ENCODE data around the gene PCMTD2. TPM values are rescaled to one million over a fixed set of nuclear protein-coding genes. Genes with fewer than 3 reads are reported as not detected.

Gene PCMTD2
- total and polyA plus RNA-seq, 2 of the 13 experiments (the other 11 are each of a cell fraction or from before 2014, with no cell fraction given): 47.0 to 76.9 TPM

Small RNAs within 50 kb of the gene (small RNA-seq; reads per million reads assigned to genes)
- 0 to 0.33 (median 0) reads per million in 3 experiments for gene AL137028.2 (ENCODE audit: insufficient read depth in 2 of 3, insufficient read length in 3 of 3, low read depth in 2 of 3, low replicate concordance in 1 of 3)

Other genes with a start within 250 kb of the PCMTD2 start
- 36.8 and 80.0 TPM in 2 replicates for gene C20orf204, start 219.6 kb upstream of the PCMTD2 start, total RNA-seq (2016; rRNA removed; fragmentation: Illumina TruSeq; extraction: Trizol)
- 22.1 and 27.2 TPM in 2 replicates for gene C20orf204, start 219.6 kb upstream of the PCMTD2 start, polyA plus RNA-seq (2011; rRNA removed)
- gene SOX18, start 206.1 kb upstream of the PCMTD2 start, total RNA-seq (2016; rRNA removed; fragmentation: Illumina TruSeq; extraction: Trizol): 1.3 and 1.9 TPM in 2 replicates
- 1.6 and 2.0 TPM in 2 replicates for gene SOX18, start 206.1 kb upstream of the PCMTD2 start, polyA plus RNA-seq (2011; rRNA removed)
- 25.9 and 33.7 TPM in 2 replicates for gene TCEA2, start 192.6 kb upstream of the PCMTD2 start, total RNA-seq (2016; rRNA removed; fragmentation: Illumina TruSeq; extraction: Trizol)
- 28.1 and 36.8 TPM in 2 replicates for gene TCEA2, start 192.6 kb upstream of the PCMTD2 start, polyA plus RNA-seq (2011; rRNA removed)
- gene RGS19, start 176.2 kb upstream of the PCMTD2 start, total RNA-seq (2016; rRNA removed; fragmentation: Illumina TruSeq; extraction: Trizol): 10.2 and 10.7 TPM in 2 replicates
- 11.9 and 14.7 TPM in 2 replicates for gene RGS19, start 176.2 kb upstream of the PCMTD2 start, polyA plus RNA-seq (2011; rRNA removed)
- 0.27 and 0.35 TPM in 2 replicates for gene OPRL1, start 175.7 kb upstream of the PCMTD2 start, total RNA-seq (2016; rRNA removed; fragmentation: Illumina TruSeq; extraction: Trizol)
- 0.71 and 0.77 TPM in 2 replicates for gene OPRL1, start 175.7 kb upstream of the PCMTD2 start, polyA plus RNA-seq (2011; rRNA removed)
- not detected in 2 replicates for gene LKAAEAR1, start 171.3 kb upstream of the PCMTD2 start, total RNA-seq (2016; rRNA removed; fragmentation: Illumina TruSeq; extraction: Trizol)
- not detected in 2 replicates for gene LKAAEAR1, start 171.3 kb upstream of the PCMTD2 start, polyA plus RNA-seq (2011; rRNA removed)
- not detected in 2 replicates for gene NPBWR2, start 148.2 kb upstream of the PCMTD2 start, total RNA-seq (2016; rRNA removed; fragmentation: Illumina TruSeq; extraction: Trizol)
- gene NPBWR2, start 148.2 kb upstream of the PCMTD2 start, polyA plus RNA-seq (2011; rRNA removed): not detected in 2 replicates
- gene MYT1, start 91.3 kb upstream of the PCMTD2 start, total RNA-seq (2016; rRNA removed; fragmentation: Illumina TruSeq; extraction: Trizol): 0.42 and 0.58 TPM in 2 replicates
- 2.5 and 3.2 TPM in 2 replicates for gene MYT1, start 91.3 kb upstream of the PCMTD2 start, polyA plus RNA-seq (2011; rRNA removed)